Measurements from ENCODE around the gene EXOG. TPM values are rescaled to one million over a fixed set of nuclear protein-coding genes. Genes with fewer than 3 reads are reported as not detected.

EXOG gene
- total and polyA plus RNA-seq, 10 of the 15 experiments (the other 5 are each of a cell fraction or from before 2014, with no cell fraction given): 7.8 to 20.9 (median 19.6) TPM

GRCh38 chr3:38496131-38496910 is at the start of gene EXOG (continued):
- TF ChIP-seq SPI1 (IDR thresholded peaks at IDR 0.05; ENCODE audit: borderline replicate concordance, insufficient read depth, low read depth, low read length) (peak; percentile 28; the same call in 1 of the 2 replicates), POLR2AphosphoS5 (IDR thresholded peaks at IDR 0.05; ENCODE audit: low read length) (peak; percentile 86), E2F4 (IDR thresholded peaks at IDR 0.05; ENCODE audit: low read depth, low read length) (peak; percentile 67; the same call in 1 of the 2 replicates), POLR2A (IDR thresholded peaks at IDR 0.05; ENCODE audit: low read depth, low read length) (peak; percentile 77), LARP7 (IDR thresholded peaks at IDR 0.05) (peak; percentile 40), RAD21 (IDR thresholded peaks at IDR 0.05; ENCODE audit: insufficient read depth, low read depth, low read length) (peak; percentile 60), ZNF207 (IDR thresholded peaks at IDR 0.05; ENCODE audit: borderline replicate concordance) (0 out of 2 replicates have a peak, but pooled peaks have one; percentile 24), CREB1 (IDR thresholded peaks at IDR 0.05; ENCODE audit: low read depth) (peak; percentile 39; the same call in 1 of the 2 replicates), MLLT1 (IDR thresholded peaks at IDR 0.05) (no peak), CBFB (IDR thresholded peaks at IDR 0.05; ENCODE audit: low read depth) (peak; percentile 46; the same call in 1 of the 2 replicates), CTCF (IDR thresholded peaks at IDR 0.05 in 2 of 3, conservative IDR thresholded peaks at IDR 0.05 in 1 of 3; ENCODE audit: control insufficient read depth in 2 of 3, extremely low read depth in 1 of 3, insufficient read depth in 1 of 3, low read depth in 3 of 3, low read length in 3 of 3) (peak; percentile 81 to 96 (median 86)), RCOR1 (conservative IDR thresholded peaks at IDR 0.05; ENCODE audit: low read depth, low read length) (0 out of 2 replicates have a peak, but pooled peaks have one; percentile 69), ESRRA (IDR thresholded peaks at IDR 0.05; ENCODE audit: low read length) (0 out of 2 replicates have a peak, but pooled peaks have one; percentile 18), SMARCA5 (IDR thresholded peaks at IDR 0.05) (peak; percentile 46; the same call in 1 of the 2 replicates), PML (IDR thresholded peaks at IDR 0.05; ENCODE audit: low read length) (peak; percentile 36; the same call in 1 of the 2 replicates), YY1 (IDR thresholded peaks at IDR 0.05; ENCODE audit: low read depth, low read length) (peak; percentile 93), PBX3 (IDR thresholded peaks at IDR 0.05; ENCODE audit: insufficient replicate concordance, low read depth, low read length) (peak; percentile 41), CHD1 (IDR thresholded peaks at IDR 0.05; ENCODE audit: low read depth, low read length) (no peak), CREM (IDR thresholded peaks at IDR 0.05; ENCODE audit: low read depth) (peak; percentile 36; the same call in 1 of the 2 replicates), SMC3 (IDR thresholded peaks at IDR 0.05; ENCODE audit: borderline replicate concordance, low read length) (peak; percentile 56; the same call in 1 of the 2 replicates), GATAD2B (conservative IDR thresholded peaks at IDR 0.05; ENCODE audit: low read depth) (peak; percentile 50; the same call in 1 of the 2 replicates), SMAD5 (IDR thresholded peaks at IDR 0.05; ENCODE audit: low read depth) (peak; percentile 57)
